ENCODE measurements around the gene ETV7.
"Not testable (repeated sequence)": the region's sequence is repeated elsewhere in the genome, so short reads cannot be mapped to it uniquely, and the experiment has no call there.

The ETV7 gene

GRCh38 chr6:36382976-36383375 lies 4.5 kb downstream of the ETV7 start:
- no peak for DNase-seq

- no peak for DNase-seq
Measured at GRCh38 chr6:36381502-36382389, 5.7 kb downstream of the ETV7 start.

GRCh38 chr6:36380166-36380565 lies 7.3 kb downstream of the ETV7 start:
- DNase-seq: no peak

- no peak for DNase-seq
Measured at GRCh38 chr6:36378936-36379335, 8.5 kb downstream of the ETV7 start.

- no peak for DNase-seq
Measured at GRCh38 chr6:36378243-36378920, 9.1 kb downstream of the ETV7 start.

GRCh38 chr6:36377594-36377993 lies 9.9 kb downstream of the ETV7 start:
- DNase-seq: no peak

GRCh38 chr6:36376742-36377141 lies 10.7 kb downstream of the ETV7 start:
- no peak for DNase-seq

- no peak for DNase-seq
Measured at GRCh38 chr6:36376183-36376582, 11.3 kb downstream of the ETV7 start.

- DNase-seq: no peak
Measured at GRCh38 chr6:36375644-36376155, 11.8 kb downstream of the ETV7 start.

GRCh38 chr6:36374972-36375371 lies 12.5 kb downstream of the ETV7 start:
- no peak for DNase-seq

GRCh38 chr6:36374194-36374593 lies 13.3 kb downstream of the ETV7 start:
- DNase-seq: no peak

- DNase-seq: peak; percentile 32
Measured at GRCh38 chr6:36373368-36374019, 14.0 kb downstream of the ETV7 start.

- DNase-seq: no peak
Measured at GRCh38 chr6:36372088-36372487, 15.4 kb downstream of the ETV7 start.

GRCh38 chr6:36371211-36371610 lies 16.3 kb downstream of the ETV7 start:
- DNase-seq: no peak

- no peak for DNase-seq
Measured at GRCh38 chr6:36370638-36371037, 16.8 kb downstream of the ETV7 start.

- peak; percentile 74 for DNase-seq
Measured at GRCh38 chr6:36368921-36369865, 18.3 kb downstream of the ETV7 start.

GRCh38 chr6:36368421-36368820 lies 19.0 kb downstream of the ETV7 start:
- DNase-seq: no peak

- no peak for DNase-seq
Measured at GRCh38 chr6:36367743-36368142, 19.7 kb downstream of the ETV7 start.

GRCh38 chr6:36364669-36365479 lies 22.6 kb downstream of the ETV7 start:
- DNase-seq: no peak

GRCh38 chr6:36364061-36364635 lies 23.3 kb downstream of the ETV7 start:
- not testable (repeated sequence) for DNase-seq

GRCh38 chr6:36363371-36363752 lies 24.1 kb downstream of the ETV7 start:
- not testable (repeated sequence) for DNase-seq

Measured in NCI-H510A (cell line).